Body of pancreas (tissue), 4 donors: ENCODE data around the gene XPR1.

Experiments used
- POLR2A ChIP-seq, 3 donors: fragments of 450-650 bp; IDR thresholded peaks; one replicate each; pipeline ENCODE4 v1.6.1; 2016; ENCODE audit warnings: antibody characterized with exemption in 3 of 3, mild to moderate bottlenecking in 2 of 3
- TF ChIP-seq, protein P1 (sequence below), 7 experiments: fragments of 450-650 bp in 4 of 7; fragments of 200-600 bp in 3 of 7; sonication (generic) in 3 of 7; IDR thresholded peaks; one replicate each; pipeline ENCODE4 v1.5.1; 2016 to 2019; ENCODE audit warnings: antibody characterized with exemption in 7 of 7

DNA sequence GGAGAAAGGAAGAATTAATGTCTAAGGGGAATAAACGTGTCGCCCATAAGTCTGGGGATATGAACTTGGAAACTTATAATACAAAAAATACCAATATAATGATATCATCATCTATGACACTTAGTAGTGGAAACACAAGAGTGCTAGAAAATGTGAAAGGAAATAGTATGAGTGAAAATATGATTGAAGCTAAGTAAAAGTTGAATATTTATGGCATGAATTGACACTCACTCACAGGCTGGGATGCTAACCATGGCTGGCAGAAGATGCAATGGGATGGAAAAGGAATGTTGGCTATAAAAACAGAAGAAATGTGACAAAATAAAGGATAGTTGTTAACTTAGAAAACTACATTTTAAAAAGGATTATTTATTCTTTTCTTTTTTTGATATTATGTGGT is 120.1 kb downstream of the XPR1 start:
- TF ChIP-seq POLR2A (IDR thresholded peaks at IDR 0.05), result no peak
- TF ChIP-seq, protein P1, sequence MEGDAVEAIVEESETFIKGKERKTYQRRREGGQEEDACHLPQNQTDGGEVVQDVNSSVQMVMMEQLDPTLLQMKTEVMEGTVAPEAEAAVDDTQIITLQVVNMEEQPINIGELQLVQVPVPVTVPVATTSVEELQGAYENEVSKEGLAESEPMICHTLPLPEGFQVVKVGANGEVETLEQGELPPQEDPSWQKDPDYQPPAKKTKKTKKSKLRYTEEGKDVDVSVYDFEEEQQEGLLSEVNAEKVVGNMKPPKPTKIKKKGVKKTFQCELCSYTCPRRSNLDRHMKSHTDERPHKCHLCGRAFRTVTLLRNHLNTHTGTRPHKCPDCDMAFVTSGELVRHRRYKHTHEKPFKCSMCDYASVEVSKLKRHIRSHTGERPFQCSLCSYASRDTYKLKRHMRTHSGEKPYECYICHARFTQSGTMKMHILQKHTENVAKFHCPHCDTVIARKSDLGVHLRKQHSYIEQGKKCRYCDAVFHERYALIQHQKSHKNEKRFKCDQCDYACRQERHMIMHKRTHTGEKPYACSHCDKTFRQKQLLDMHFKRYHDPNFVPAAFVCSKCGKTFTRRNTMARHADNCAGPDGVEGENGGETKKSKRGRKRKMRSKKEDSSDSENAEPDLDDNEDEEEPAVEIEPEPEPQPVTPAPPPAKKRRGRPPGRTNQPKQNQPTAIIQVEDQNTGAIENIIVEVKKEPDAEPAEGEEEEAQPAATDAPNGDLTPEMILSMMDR (IDR thresholded peaks at IDR 0.05), result no peak
